Thyroid gland (tissue), 4 donors: ENCODE results near the gene THTPA.

Experiments
- CTCF ChIP-seq, 6 experiments: fragments of 200-600 bp in 3 of 6; fragments of 450-650 bp in 3 of 6; sonication (generic) in 3 of 6; IDR thresholded peaks; one replicate each; pipeline ENCODE4 v1.5.1; 2016 to 2019; ENCODE audit warnings: antibody characterized with exemption in 6 of 6, mild to moderate bottlenecking in 2 of 6, inconsistent platforms in 1 of 6, moderate library complexity in 1 of 6
- POLR2A ChIP-seq, 2 donors: fragments of 450-650 bp; IDR thresholded peaks; one replicate each; pipeline ENCODE4 v1.6.1; 2017; ENCODE audit warnings: antibody characterized with exemption in 2 of 2, mild to moderate bottlenecking in 2 of 2, moderate library complexity in 1 of 2

DNA sequence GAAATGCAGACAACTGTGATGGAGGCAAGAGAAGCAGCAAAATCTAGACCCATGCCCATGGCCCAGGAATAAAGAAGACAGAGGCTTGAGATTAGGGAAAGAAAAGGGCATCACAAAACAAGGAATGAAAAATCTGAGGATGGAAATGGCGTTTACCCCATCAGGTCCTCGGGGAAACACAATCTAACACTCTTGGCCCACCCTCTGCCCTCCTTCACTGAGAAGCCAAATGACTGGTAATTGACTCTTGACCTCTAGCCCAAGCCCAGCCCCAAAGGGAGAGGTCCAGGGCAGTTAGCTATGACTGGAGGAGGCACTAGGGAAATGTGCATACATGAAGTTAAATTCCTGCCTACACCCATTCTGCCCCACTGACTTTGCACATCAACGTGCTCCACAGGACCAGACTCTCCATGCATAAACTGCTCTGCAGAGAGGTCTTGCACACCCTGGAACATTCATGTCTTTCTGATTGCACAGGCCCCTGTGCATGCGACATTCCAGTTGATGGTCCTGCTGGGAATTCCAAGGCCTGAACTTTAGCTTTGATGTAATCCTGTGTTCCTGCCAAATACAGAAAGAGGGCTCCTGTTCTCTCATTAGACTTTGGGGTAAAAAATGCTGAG lies 10.2 kb upstream of the THTPA start:
- TF ChIP-seq CTCF (IDR thresholded peaks at IDR 0.05), result no peak
- no peak for TF ChIP-seq POLR2A (IDR thresholded peaks at IDR 0.05)
